Keratinocyte (primary cell): Measurements from ENCODE around the gene SLC35A2.

Experiments
- CTCF ChIP-seq, 3 experiments: IDR thresholded peaks in 1 of 3; conservative IDR thresholded peaks in 1 of 3; optimal IDR thresholded peaks in 1 of 3; 2 replicates in 2 of 3; 3 replicates in 1 of 3; pipeline versions ENCODE3 to v1.5.1; 2011; ENCODE audit warnings: low read length in 3 of 3, mild to moderate bottlenecking in 3 of 3, moderate library complexity in 2 of 3, control low read depth in 1 of 3, inconsistent platforms in 1 of 3; ENCODE audit not compliant: insufficient read depth in 2 of 3; ENCODE audit errors: extremely low read depth in 1 of 3
- EZH2 ChIP-seq: IDR thresholded peaks from one replicate; pipeline ENCODE4 v1.6.1; 2012; ENCODE audit warnings: inconsistent platforms, mild to moderate bottlenecking, low read length, moderate library complexity

GRCh38 chrX:48908600-48908999, 2.8 kb downstream of the SLC35A2 start:
- TF ChIP-seq EZH2: no peak
- no peak for TF ChIP-seq CTCF (optimal IDR thresholded peaks at IDR 0.05 in 1 of 3, IDR thresholded peaks at IDR 0.05 in 1 of 3, conservative IDR thresholded peaks at IDR 0.05 in 1 of 3; ENCODE audit: extremely low read depth in 1 of 3, insufficient read depth in 2 of 3, low read length in 3 of 3)
